Stromal cell of bone marrow (primary cell): ENCODE results near the gene DCTN4.

ENCODE experiments used
- DNase-seq: peaks from one replicate; pipeline ENCODE4 v3.0.0-alpha.2; 2012; ENCODE audit warnings: low read depth

Gene DCTN4

GRCh38 chr5:150740992-150741391, 17.8 kb downstream of the DCTN4 start:
- no peak for DNase-seq

- DNase-seq: no peak
Observed at GRCh38 chr5:150738862-150739261, 20.0 kb downstream of the DCTN4 start.

- no peak for DNase-seq
Observed at GRCh38 chr5:150734579-150735384, 24.0 kb downstream of the DCTN4 start.

- no peak for DNase-seq
Observed at GRCh38 chr5:150731669-150732242, 27.1 kb downstream of the DCTN4 start.

GRCh38 chr5:150729859-150730258, 29.0 kb downstream of the DCTN4 start:
- DNase-seq: no peak

DNA sequence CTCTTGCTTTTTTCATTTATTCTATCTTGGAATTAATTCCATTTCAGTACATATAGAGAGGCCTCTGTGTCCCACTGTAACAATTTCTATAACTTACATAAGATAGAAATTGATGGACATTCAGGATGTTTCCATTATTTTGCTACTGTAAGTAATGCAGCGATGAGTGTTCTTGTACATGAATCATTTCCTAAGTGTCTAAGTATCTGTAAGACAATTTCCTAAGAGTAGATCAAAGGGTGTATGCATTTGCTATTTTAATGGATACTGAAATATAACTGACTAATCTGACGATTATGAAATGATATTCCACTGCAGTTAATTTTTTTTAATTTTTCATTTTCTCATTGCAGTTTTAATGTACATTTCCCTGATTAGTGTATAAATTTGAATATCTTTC, 35.0 kb downstream of the DCTN4 start:
- DNase-seq: no peak

DNA sequence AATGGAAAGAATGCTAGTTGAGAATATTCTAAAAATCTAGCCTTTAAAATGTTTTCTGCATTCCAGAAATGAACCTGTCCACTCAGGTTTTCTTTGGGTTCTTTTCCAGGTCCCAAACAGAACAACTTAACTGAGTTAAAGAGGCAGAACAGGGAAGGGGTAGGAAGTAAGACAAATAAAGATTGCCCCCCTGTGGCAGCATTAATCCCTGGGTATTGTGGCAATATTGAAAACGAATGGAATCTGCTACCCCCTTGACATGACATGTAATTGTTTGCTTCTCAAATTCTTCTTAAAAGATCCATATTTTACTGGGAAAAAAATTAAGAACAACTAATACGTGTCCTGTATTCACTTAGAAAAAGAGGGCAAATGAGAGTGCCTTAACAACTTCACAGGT, 48.7 kb downstream of the DCTN4 start:
- DNase-seq: no peak

DNA sequence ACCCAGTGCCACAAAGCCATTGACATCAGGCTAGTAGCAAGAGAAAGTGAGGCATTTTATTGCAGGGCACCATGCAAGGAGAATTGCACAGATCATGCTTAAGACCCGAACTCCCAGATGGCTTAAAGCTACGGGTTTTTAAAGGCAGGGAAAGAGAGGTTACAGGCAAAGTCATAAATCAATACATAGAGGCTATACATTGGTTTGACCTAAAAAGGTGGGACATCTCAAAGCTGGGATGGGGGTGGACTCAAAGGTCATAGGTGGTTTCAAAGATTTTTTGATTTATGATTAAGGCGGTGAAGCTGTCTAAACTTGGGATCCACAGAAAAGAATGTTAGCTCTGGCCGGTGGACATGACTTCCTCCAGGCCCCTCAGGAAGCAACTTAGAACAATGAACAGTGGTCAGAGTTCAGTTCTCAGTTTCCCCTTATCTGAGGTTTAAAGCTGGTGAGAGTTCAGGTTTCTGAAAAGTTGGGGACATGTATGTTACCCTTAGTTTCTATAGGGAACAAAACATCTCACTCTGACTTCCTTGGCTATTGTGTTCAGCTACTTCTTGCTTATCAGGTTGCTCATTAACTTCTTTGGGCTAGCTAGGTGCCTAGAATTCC, 51.9 kb downstream of the DCTN4 start:
- no peak for DNase-seq

DNA sequence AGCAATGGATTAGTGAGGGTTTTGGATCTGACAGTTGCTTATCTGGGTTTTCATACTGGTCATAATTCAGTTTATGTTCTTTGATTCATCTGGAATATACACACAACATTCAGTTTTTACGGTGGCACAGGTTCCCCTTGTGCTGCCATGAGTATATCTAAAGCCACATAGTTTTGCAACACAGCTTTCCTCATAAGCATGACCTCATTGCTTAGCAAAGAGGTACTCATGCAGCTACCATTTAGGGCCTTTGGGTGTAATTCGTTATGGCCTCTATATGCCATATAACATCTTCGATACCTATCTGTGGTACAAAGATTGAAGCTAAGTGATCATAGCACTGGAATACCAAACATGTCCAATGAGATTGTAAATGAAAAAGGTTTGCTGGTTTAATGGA, 55.1 kb downstream of the DCTN4 start:
- DNase-seq: no peak

- DNase-seq: peak; percentile 82
Observed at GRCh38 chr5:150700594-150701377, 58.0 kb downstream of the DCTN4 start, which contains the start of gene RBM22. TSS of gene RBM22 (minus strand) at chr5:150701062. CDS start at chr5:150700985, 77 bp downstream.

- no peak for DNase-seq
Observed at GRCh38 chr5:150700246-150700593, 58.6 kb downstream of the DCTN4 start.

GRCh38 chr5:150694612-150695011, 64.2 kb downstream of the DCTN4 start:
- DNase-seq: no peak

- no peak for DNase-seq
Observed at GRCh38 chr5:150692276-150692675, 66.5 kb downstream of the DCTN4 start.

DNA sequence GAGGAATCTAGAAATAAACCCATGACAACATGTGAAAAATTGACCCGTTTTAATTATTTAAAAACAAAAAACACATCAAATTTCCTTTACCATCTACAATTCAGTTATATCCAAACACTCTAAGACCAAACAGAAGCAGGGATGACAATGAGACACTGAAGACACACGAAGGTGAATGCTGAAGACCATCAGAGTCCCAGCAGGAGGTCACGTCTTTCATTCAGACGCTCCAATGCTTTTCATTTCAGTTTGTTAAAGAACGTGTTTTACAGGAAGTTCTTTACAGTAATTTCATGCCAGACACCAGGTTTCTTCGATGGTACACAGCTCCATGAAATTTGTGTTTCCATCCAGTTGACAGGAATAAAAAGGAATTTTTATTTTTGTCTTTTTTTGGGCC, 68.1 kb downstream of the DCTN4 start:
- DNase-seq: no peak

DNA sequence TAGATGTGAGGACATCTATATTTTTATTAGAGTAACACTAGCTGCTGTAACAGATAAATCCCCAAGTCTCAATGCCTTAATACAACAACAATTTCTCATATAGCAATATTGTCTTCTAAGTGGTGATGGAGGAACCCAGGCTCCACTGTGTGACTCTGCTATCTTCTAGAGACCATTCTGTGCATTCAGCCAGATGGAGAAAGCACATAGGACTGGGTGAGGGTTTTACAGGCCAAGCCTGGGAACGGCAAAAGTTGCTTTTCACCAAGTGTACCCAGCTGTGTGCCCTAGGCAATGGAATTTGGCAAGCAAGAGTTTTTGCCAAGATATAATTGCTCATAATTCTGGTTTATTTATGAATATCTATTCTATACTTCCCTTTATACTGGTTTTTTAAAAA, 69.7 kb downstream of the DCTN4 start:
- DNase-seq: no peak

DNA sequence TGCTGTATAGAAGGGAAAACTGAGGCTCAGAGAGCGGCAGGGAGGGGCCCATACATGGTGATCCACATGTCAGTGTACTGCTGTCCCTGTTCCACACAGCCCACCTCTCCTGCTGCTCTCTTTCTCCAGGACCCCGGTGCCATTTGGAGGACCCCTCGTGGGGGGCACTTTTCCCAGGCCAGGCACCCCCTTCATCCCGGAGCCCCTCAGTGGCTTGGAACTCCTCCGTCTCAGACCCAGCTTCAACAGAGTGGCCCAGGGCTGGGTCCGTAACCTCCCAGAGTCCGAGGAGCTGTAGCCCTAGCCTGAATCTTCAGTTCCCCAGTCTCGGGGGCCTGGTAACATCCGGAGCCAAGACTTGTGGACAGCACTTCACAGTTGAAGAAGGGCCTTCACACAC, 82.2 kb downstream of the DCTN4 start:
- DNase-seq: no peak

- DNase-seq: no peak
Observed at GRCh38 chr5:150675069-150675468, 83.7 kb downstream of the DCTN4 start.

- no peak for DNase-seq
Observed at GRCh38 chr5:150674341-150674821, 84.4 kb downstream of the DCTN4 start.

DNA sequence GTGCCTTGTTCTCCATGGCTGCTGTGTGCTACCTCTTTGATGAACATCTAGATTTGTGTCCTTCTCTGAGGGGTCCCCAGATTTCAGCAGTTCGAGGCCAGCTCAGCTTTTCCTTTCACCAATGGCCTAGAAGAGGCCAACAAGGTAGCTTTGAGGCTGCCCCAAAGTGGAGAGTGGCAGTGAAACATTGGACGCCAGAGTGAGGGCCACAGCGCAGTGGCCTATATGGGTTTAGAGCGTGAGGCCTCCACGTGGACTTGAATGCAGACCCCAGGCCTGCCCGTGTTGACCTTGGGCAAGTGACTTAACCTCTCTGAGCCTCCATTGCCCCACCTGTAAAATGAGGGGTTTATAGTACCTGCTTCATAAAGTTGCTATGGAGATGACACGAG, 85.9 kb downstream of the DCTN4 start:
- no peak for DNase-seq

DNA sequence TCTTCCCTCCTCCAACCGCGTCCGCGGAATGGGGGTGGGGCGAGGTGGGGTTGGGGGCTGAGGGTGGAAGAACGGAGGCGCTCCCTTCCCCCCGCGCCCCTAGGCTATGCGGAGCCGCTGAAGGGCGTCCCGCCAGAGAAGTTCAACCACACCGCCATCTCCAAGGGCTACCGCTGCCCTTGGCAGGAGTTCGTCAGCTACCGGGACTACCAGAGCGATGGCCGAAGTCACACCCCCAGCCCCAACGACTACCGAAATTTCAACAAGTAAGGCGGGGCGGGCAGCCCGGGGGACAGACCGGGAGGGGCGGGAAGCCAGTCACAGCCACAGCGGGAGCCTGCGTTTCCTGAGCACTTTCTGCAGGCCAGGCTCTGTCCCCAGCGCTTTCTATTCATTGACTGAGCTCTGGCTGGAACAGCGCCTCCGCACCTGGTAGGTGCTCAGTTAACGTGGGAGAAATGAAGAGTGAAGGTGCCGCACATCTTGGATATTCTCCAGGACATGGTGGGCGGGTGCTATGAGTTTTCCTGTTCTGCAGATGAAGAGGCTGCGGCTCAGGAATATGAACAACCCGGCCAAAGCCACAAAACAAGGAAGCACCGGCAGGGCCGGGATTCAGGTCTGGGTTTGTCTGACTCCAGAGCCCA, 86.5 kb downstream of the DCTN4 start:
- no peak for DNase-seq

DNA sequence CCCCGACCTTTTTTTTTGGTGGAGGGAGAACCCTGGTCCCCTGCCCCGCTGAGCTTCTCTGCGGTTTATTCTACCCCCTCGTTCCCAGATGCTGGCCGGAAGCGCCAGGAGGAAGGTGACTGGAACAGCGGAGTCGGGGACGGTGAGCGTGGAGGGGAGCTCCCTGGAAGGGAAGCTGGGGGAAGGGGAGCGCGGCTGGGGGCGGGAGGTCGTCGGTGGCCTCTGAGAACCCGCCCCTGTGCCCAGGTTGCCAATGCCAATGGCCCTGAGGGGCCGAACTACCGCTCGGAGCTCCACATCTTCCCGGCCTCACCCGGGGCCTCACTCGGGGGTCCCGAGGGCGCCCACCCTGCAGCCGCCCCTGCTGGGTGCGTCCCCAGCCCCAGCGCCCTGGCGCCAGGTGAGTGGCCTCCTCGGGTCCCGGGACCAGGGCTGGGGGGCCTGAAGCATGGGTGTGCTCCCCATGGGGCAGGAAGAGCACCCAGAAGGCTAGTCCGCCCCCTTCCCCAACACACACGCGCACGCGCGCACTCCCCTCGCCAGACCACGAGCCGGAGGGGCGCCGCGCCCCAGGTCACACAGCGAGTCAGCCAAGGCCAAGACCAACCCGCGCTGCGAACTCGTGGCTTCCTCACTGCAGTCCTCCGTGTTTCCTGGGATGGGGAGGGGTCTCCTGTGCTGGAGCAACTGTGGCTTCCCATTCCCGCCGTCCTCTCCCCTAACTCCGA, 87.1 kb downstream of the DCTN4 start:
- DNase-seq: no peak
